Calu3 (cell line): ENCODE measurements around the gene TAX1BP3. TPM values are rescaled to one million over a fixed set of nuclear protein-coding genes. Genes with fewer than 3 reads are reported as not detected.

ENCODE experiments used
- Bru-seq: library from RNA; stranded (reverse); fragments of 400-500 nt; gene quantifications from one replicate; lab custom pipeline; 2021; lab: Mats Ljungman, UMichigan
- BruChase-seq, 2 experiments: library from RNA; stranded (reverse); fragments of 400-500 nt; gene quantifications; one replicate each; lab custom pipeline; 2021; lab: Mats Ljungman, UMichigan
- BruUV-seq: library from RNA; stranded (reverse); fragments of 400-500 nt; replicated peaks from 2 replicates; lab custom pipeline; 2021; lab: Mats Ljungman, UMichigan
- CTCF ChIA-PET: fragments of 300-600 bp; sonication (Branson Sonifier 250); formaldehyde crosslinking; loops from one replicate; lab custom pipeline; 2022; ENCODE audit warnings: antibody characterized with exemption; lab: Charles Lee
- DNase-seq: peaks from one replicate; pipeline ENCODE4 v3.0.0; 2022
- H3K27ac Mint-ChIP-seq: one replicate; pipeline ENCODE4 v1.8.0; 2022; ENCODE audit warnings: mixed read lengths; ENCODE audit not compliant: unreplicated experiment
- H3K27me3 Mint-ChIP-seq: one replicate; pipeline ENCODE4 v1.8.0; 2022; ENCODE audit warnings: mixed read lengths; ENCODE audit not compliant: unreplicated experiment
- H3K36me3 Mint-ChIP-seq: one replicate; pipeline ENCODE4 v1.8.0; 2022; ENCODE audit warnings: mild to moderate bottlenecking, moderate library complexity, mixed read lengths; ENCODE audit not compliant: insufficient read depth, unreplicated experiment
- H3K4me1 Mint-ChIP-seq: one replicate; pipeline ENCODE4 v1.8.0; 2022; ENCODE audit warnings: mild to moderate bottlenecking, low read depth, mixed read lengths; ENCODE audit not compliant: unreplicated experiment
- H3K4me3 Mint-ChIP-seq: one replicate; pipeline ENCODE4 v1.8.0; 2022; ENCODE audit warnings: mild to moderate bottlenecking, low read depth, moderate library complexity, mixed read lengths; ENCODE audit not compliant: unreplicated experiment
- H3K9me3 Mint-ChIP-seq: one replicate; pipeline ENCODE4 v1.8.0; 2022; ENCODE audit warnings: low read depth, mixed read lengths; ENCODE audit not compliant: unreplicated experiment
- intact Hi-C: fragments of 100-400 bp; cut with micrococcal nuclease; formaldehyde crosslinking; loops from one replicate; pipeline ENCODE4 v1.10.0; 2022; ENCODE audit not compliant: unreplicated experiment
- long read RNA-seq: library from polyadenylated mRNA; stranded (forward); transcript quantifications from one replicate; pipeline ENCODE4 v2.0.0, GENCODE V29; 2022
- total RNA-seq: library from RNA; stranded (reverse); gene quantifications from 2 replicates; pipeline ENCODE4 v1.2.3, GENCODE V29; 2022
- TF ChIP-seq, protein P1 (sequence below): fragments of 200-600 bp; IDR thresholded peaks from one replicate; pipeline ENCODE4 v1.8.0; 2022; ENCODE audit warnings: antibody characterized with exemption; ENCODE audit not compliant: unreplicated experiment

Gene TAX1BP3, protein sequence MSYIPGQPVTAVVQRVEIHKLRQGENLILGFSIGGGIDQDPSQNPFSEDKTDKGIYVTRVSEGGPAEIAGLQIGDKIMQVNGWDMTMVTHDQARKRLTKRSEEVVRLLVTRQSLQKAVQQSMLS
- total RNA-seq (63.9 and 66.1 TPM in 2 replicates), Bru-seq, nascent RNA (percentile 74 among the genes with signal in this experiment), BruChase-seq, experiment 1, labeled RNA remaining after a 6-hour chase (percentile 95 among the genes with signal in this experiment), BruChase-seq, experiment 2, labeled RNA remaining after a 2-hour chase (percentile 86 among the genes with signal in this experiment)
- long read RNA-seq, transcript TAX1BP3-201 (4 exons, 1,377 nt): major isoform, 15 of 19 reads
- long read RNA-seq, partial matches to known transcripts: 4 of 19 reads
- long read RNA-seq, other reads (novel, unspliced or antisense): 0 of 19 reads

DNA sequence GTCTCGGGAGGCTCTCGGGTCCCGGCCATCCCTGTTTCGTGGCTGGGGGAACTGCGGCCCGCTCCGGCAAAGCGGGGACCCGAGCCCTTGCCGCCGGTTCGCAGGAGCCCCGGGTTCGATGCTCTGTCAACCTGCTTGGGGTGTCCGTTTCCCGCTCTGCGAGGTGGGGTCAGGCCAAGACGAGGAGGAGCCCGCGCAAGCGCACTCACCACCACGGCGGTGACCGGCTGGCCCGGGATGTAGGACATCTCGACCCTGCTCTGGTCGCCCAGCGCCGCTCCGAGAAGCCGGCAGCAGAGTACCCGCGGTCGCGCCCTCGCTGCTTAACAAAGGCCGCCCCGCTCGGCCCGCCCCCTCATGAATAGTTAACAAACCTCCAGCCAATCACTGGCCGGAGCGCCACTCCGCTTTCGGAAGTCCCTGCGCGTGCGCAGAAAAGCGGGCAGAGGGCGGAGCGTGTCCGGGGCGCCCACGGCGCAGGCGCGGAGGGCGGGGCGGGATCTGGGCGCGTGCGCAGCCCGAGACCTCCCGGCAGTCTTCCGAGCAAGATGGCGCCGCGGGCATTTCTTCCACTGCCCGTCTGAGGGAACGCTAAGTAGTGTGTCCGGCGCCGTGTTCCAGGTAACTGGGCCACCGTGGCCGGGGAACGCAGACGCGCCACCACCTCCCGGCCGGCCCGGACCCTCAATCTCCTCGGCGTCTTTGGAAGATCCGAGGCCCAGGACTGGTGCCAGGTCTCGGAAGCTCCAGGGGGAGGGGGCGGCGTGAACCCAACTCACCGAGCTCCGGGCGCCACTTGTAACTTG lies at the start of gene TAX1BP3, which contains the start of gene EMC6:
Gene TAX1BP3 (minus strand): TSS at position 300 of the 806 bp plus-strand sequence. CDS start 52 bp downstream, at position 248.
Gene EMC6 (plus strand): TSS at position 534 of the 806 bp plus-strand sequence. CDS start 335 bp downstream, outside the sequence.
- Mint-ChIP-seq H3K27me3 (no peaks in the 10 kb centered on the region), H3K27ac (peak within 1 kb of the TSS; percentile 82), H3K36me3 (peaks cover 65% of the 10 kb centered on the region), H3K9me3 (no peaks in the 10 kb centered on the region), H3K4me3 (peak within 1 kb of the TSS; percentile 91), H3K4me1 (peaks cover 10% of the 10 kb centered on the region)
- TF ChIP-seq, protein P1, sequence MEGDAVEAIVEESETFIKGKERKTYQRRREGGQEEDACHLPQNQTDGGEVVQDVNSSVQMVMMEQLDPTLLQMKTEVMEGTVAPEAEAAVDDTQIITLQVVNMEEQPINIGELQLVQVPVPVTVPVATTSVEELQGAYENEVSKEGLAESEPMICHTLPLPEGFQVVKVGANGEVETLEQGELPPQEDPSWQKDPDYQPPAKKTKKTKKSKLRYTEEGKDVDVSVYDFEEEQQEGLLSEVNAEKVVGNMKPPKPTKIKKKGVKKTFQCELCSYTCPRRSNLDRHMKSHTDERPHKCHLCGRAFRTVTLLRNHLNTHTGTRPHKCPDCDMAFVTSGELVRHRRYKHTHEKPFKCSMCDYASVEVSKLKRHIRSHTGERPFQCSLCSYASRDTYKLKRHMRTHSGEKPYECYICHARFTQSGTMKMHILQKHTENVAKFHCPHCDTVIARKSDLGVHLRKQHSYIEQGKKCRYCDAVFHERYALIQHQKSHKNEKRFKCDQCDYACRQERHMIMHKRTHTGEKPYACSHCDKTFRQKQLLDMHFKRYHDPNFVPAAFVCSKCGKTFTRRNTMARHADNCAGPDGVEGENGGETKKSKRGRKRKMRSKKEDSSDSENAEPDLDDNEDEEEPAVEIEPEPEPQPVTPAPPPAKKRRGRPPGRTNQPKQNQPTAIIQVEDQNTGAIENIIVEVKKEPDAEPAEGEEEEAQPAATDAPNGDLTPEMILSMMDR: no peak
- peak; percentile 96 for DNase-seq
- CTCF ChIA-PET: interaction anchor here (0.5 to 0.6 kb wide), 2 partner anchors 14 to 45 kb away, joined by 4 read pairs; no protein-coding TSS in a partner anchor
- intact Hi-C loops: no loop called here
- BruUV-seq: no TSS peak

DNA sequence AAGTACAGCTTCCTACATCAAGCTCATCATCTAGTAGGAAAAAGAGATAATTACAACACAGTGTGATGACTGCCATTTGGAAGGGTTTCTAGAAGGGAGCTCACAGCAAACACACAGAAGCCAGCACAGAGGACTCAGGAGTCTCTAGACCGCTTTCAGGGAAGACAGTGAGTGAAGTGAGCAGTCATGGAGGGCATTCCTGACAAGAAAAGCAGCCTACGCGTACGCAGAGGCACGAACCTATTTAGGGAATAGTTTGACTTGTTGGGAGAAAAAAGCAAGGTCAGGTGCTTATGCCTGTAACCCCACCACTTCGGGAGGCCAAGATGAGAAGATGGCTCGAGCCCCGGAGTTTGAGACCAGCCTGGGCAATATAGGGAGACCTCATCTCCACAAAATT lies 46.9 kb upstream of the TAX1BP3 start:
- CTCF ChIA-PET: no interaction called here
- H3K9me3 Mint-ChIP-seq: no peaks in the 10 kb centered on the region
- H3K36me3 Mint-ChIP-seq: peaks cover 24% of the 10 kb centered on the region
- no TSS peak for BruUV-seq
- H3K27me3 Mint-ChIP-seq: no peaks in the 10 kb centered on the region
- H3K4me1 Mint-ChIP-seq: no peaks in the 10 kb centered on the region
- intact Hi-C loops: no loop called here
- H3K27ac Mint-ChIP-seq: no peak overlapping the region
- TF ChIP-seq, protein P1: no peak
- no peak overlapping the region for H3K4me3 Mint-ChIP-seq
- DNase-seq: no peak

DNA sequence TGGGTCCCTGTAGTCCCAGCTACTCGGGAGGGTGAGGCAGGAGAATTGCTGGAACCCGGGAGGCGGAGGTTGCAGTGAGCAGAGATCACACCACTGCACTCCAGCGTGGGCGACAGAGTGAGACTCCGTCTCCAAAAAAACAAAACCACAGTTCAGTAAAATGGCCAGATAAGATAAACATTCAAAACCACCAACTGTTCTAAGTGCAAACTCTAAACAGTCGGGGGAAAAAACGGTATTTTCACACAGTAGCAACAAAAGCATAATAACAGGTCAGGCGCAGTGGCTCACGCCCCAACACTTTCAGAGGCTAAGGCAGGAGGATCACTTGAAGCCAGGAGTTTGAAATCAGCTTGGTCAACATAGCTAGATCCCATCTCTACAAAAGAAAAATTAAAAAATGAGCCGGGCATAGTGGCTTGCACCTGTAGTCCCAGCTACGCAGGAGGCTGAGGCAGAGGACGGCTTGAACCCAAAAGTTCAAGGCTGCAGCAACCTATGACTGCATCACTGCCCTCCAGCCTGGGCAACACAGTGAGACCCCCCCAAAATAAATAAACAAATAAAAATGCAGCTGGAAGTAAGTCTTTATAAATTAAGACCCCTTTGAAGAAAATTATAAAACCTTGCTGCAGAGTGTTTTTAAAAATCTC lies 44.6 kb upstream of the TAX1BP3 start:
- H3K4me3 Mint-ChIP-seq: no peak overlapping the region
- H3K27ac Mint-ChIP-seq: no peak overlapping the region
- TF ChIP-seq, protein P1: no peak
- H3K9me3 Mint-ChIP-seq: no peaks in the 10 kb centered on the region
- CTCF ChIA-PET: no interaction called here
- H3K4me1 Mint-ChIP-seq: no peaks in the 10 kb centered on the region
- DNase-seq: no peak
- peaks cover 10% of the 10 kb centered on the region for H3K36me3 Mint-ChIP-seq
- H3K27me3 Mint-ChIP-seq: no peaks in the 10 kb centered on the region
- intact Hi-C loops: no loop called here
- no TSS peak for BruUV-seq

DNA sequence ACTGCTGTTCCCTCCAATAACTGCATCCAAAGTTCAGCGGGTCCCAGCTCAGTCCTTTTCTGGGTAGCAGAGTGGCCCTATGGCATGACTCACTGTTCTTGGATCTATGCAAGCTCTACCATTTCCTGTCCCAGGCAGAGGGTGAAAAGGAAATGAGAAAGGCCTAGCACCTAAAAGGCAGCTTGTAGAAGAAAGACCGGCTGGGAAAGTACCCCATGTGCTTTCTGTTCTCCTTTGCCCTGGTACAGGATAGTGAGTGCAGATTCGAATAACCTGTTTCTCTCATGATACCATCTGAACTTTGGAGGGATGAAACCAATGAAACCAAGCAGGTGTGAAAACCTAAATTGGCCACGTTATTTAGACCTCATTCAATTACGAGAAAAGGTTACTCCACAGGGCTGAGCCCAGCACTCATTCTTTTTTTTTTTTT lies 42.6 kb upstream of the TAX1BP3 start:
- Mint-ChIP-seq H3K4me3 (no peak overlapping the region), H3K4me1 (no peaks in the 10 kb centered on the region), H3K27ac (no peak overlapping the region), H3K27me3 (no peaks in the 10 kb centered on the region), H3K36me3 (peaks cover 4% of the 10 kb centered on the region), H3K9me3 (no peaks in the 10 kb centered on the region)
- BruUV-seq: no TSS peak
- intact Hi-C loops: no loop called here
- TF ChIP-seq, protein P1: no peak
- DNase-seq: no peak
- CTCF ChIA-PET: interaction anchor here (0.7 kb wide), 1 partner anchor 8 kb away, joined by 3 read pairs; no protein-coding TSS in a partner anchor
